NCI-H128 (cell line): ENCODE results near the gene CSTB.

ENCODE experiments used
- DNase-seq: peaks from one replicate; lab custom pipeline; 2025; ENCODE audit not compliant: unreplicated experiment; lab: John Stamatoyannopoulos, UW

Gene CSTB

DNA sequence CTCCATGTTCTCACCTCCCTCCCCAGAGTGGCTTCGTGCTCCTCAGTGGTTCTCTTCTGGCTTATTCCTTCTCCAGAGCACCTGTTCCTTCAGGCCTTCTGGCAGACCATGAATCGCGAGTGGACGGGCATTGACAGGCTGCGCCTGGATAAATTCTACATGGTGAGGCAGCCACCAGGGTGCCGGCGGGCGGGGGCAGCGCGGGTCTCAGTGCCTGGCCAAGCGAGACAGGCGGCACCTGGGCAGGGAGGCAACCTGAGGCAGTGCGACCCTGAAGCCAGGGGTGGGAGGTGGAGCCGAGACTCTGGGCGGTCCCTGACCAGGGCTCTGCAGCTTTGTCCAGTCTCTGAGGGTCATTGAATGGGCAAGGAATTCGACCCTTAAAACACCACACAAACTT is 17.1 kb upstream of the CSTB start:
- no peak for DNase-seq

DNA sequence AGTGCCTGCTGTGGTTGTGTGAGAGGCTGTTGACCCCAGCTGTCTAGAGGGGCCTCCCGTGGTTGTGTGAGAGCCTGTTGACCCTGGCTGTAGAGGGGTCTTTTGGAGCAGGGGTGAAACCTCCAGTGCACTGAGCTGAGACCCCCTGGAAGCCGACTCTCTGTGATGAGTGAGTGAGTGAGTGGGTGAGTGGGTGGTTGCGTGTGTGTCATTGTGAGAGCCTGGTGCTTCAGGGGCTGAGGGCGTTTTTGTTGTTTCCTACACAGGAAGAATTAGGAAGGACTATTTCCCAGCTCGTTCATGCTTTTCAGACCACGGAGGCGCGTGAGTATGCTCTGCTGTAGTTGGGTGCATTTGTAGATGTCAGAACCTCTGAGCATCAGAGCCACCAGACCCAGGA is 16.3 kb upstream of the CSTB start:
- no peak for DNase-seq

DNA sequence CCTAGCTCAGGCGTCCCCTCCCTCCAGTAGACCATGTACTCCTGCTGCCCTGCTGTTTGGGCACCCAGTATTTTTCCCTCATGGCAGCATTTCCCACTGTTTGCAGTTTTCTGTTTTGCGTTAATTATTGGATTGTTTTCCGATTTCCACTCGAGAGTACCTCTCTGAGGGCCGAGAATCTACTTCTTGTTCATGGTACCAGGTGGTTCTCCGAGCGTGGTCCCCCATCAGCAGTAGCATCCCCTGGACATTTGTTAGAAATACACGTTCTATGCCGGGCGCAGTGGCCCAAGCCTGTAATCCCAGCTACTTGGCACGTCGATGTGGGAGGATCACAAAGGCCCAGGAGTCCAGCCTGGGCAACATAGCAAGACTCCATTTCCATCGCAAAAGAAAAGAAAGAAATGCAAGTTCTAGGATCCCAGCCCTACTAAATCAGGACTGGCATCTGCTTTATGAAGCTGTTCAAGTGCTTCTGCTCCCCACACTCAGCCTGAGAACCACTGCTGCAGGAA is 14.0 kb upstream of the CSTB start:
- DNase-seq: no peak

DNA sequence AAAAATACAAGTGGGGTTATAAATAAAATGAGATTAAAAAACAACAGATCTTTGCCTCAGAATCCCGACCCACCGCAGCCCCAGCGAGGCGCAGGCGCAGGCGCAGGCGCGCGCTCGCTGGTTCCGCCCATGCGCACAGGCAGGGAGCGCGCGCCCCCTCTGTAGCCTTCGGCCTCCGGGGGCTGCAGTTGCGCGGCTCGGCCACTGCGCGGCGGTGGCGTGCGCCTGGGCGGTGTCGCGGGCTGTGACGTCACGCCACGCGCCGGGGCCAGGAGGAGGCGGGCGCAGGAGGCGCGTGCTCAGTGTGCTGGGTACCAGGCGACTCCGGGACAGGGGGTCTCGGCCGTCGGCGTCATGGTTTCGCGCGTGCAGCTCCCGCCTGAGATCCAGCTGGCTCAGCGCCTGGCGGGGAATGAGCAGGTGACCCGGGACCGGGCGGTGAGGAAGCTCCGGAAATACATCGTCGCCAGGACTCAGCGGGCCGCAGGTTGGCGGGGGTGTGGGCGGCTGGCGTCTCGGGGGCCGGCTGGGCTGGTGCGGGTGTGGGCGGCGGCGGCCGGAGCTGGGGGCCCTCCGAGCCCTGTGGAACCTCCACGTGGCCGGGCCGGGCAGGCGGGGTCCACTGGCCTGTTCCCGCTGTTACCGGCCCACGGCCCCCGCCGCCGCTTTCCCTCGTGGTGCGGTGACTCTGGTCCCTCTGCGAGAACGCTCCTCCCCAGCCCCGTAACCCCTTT is 13.3 kb upstream of the CSTB start, which contains the start of gene RRP1:
TSS of gene RRP1 (plus strand) at position 302 of the 734 bp plus-strand sequence. CDS start at position 355, 53 bp downstream.
- peak; percentile 79 for DNase-seq

DNA sequence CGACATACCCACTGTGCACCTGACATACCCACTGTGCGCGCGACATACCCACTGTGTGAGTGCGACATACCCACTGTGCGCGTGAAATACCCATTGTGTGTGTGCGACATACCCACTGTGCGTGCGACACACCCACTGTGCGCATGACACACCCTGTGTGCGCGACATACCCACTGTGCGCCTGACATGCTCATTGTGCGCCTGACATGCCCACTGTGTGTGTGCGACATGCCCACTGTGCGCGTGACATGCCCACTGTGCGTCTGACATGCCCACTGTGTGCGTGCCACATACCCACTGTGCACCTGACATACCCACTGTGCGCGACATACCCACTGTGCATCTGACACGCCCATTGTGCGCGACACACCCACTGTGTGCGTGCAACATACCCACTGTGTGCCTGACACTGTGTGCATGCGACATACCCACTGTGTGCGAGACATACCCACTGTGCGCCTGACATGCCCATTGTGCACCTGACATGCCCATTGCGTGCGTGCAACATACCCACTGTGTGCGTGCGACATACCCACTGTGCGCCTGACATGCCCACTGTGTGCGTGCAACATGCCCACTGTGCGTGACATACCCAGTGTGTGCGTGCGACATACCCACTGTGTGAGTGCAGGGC is 10.8 kb upstream of the CSTB start:
- DNase-seq: no peak

DNA sequence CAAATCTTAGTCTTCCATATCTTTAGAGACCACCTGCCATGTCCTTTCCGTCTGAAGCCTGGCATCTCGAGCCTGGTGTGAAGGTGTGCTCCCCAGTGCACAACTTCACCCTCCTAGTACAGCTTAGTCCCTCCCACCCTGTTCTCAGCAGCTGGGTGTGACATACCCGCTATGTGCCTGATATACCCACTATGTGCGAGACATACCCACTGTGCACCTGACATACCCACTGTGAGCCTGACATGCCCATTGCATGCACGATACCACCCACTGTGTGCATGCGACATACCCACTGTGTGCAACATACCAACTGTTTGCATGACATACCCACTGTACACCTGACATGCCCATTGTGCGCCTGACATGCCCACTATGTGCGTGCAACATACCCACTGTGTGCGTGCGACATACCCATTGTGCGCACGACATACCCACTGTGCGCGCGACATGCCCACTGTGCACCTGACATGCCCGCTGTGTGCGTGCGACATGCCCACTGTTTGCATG is 10.2 kb upstream of the CSTB start:
- DNase-seq: no peak

DNA sequence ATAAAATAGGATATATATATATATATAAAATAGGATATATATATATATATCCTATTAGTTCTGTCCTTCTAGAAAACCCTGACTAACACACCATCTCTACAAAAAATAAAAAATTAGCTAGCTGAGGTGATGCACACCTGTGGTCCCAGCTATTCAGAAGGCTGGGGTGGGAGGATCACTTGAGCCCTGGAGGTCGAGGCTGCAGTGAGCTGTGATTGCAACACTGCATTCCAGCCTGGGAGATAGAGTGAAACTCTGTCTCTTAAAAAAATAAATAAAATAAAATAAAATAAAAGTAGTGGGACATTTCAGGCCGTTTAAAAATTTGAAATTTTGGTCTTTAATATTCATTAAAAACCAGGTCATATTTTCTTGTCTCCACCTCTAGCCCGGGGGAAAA is 9.0 kb upstream of the CSTB start:
- DNase-seq: no peak

DNA sequence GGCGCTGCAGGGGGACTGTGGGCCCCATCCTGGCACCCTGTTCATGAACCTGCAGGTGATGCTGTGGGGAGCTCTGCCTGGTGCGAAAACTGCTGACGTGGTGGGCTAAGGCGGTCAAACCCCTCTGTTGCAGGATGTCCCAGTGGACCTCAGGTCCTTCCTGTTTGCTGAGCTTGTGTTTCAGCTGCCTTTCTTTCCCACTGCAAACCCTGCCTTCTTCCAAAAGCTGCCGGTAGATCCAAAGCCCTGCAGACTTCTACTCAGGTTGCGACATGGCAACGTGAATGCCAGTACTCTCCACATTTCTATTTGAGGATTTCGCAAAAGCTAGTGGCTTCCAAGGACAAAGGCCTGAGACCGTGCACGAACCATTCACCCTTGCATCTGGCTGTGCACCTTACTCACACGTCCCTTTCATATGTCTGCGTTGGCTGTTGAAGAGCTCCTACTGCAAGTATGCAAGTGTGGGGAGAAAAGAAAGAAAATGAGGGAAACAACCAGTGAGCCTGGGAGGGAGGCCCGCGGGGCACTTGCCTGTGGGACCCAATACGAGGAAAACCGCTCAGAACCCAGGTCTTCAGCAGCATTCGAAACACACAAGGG is 7.1 kb upstream of the CSTB start:
- DNase-seq: no peak

DNA sequence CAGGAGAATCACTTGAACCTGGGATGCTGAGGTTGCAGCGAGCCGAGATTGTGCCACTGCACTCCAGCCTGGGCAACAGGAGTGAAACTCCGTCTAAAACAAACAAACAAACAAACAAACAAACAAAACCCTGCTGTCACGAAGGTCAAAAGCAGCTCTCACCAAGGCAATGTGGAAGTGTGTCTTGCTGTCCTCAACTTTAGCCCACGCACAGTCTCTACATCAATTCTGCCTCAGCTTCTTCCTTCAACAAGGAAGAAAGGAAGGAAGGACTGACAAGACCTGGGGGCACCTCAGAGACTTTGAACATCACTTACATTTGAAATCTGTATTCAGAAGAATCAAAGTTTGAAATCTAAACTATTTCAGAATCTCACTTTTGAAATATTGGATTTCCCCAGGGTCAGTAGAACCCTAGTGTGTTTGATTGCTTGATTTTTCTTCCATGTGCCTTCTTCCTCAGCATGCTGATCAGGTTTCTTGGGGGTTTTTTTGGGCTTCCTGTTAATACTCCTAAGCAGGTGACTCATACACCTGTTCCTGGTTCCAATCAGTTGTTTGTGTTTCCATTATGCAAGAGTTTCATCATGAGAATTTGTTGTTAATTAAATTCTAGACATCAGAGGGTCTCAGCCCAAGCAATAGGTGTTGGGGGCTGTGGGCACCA is 6.5 kb upstream of the CSTB start:
- DNase-seq: no peak

DNA sequence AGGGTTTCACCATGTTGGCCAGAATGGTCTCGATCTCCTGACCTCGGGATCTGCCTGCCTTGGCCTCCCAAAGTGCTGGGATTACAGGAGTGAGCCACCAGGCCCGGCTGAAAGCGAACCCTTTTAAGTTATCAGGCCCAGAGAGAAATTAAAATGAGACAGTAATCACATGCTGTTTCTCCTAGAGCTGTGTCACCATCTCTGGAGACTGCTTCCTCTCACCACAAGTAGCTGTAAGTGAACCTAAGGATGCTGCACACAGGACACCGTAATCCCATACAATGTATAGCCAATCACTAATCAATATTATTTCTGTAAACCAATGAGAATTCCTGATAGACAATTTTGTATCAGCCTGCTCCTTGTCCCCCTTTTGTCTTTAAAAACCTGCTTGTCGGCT is 5.7 kb upstream of the CSTB start:
- DNase-seq: no peak

DNA sequence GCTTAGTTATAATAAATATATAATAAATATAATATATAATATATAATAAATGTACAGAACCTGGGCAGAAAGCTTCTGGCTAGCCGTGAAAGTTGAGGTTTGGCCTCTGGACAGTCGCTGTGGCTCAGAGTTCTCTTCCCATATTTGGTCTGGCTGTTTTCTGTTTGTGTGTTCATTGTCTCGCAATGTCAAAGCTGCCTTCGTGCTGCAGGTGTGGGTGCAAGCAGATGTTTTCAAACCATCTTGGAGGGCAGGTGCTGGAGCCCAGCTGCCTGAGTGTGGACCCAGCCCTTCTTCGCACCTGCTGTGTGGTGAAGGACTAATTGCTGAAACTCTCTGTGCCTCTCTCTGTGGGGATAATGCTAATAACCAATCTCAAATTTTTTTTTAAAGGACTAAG is 3.6 kb upstream of the CSTB start:
- no peak for DNase-seq

DNA sequence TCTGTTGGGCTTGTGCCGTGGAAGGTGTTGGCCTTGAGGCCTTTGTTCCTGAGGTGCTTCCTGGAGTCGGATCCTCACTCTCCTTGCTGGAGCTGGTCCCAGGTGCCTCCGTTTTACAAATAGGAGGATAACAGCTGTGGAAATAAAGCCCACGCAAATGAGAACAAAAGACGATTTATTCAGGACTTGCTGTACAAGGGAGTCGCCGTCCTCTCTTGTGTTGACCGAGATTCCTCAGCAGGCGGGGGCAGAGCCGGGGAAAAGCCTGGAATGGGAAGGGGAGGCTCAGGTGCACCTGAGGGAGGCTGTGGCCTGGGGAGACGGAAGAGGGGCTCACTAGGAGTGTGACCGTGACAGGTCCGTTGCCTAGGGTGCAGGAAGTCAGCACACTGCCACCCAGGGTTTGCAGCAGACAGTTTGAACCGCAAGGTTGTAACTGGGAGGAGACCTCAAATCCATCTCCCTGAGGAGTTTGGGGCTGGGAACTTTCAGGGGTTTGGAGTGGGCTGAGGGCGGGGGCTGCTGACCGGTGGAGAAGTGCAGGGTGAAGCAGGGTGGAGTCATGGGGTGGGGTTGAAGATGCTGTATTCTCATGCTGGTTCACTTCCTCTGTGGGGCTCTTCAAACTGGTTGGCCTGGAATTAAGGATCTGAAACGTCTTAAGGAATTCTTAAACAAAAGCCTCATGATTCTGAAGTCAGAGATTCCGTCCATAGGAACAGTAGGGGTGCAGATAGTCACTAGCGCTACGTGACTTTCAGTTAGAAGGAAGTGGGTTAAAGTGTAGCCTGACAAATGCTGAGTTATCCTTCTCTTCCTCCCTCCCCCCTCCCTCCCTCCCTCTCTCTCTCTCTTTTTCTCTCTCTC is 2.6 kb upstream of the CSTB start:
- DNase-seq: no peak

DNA sequence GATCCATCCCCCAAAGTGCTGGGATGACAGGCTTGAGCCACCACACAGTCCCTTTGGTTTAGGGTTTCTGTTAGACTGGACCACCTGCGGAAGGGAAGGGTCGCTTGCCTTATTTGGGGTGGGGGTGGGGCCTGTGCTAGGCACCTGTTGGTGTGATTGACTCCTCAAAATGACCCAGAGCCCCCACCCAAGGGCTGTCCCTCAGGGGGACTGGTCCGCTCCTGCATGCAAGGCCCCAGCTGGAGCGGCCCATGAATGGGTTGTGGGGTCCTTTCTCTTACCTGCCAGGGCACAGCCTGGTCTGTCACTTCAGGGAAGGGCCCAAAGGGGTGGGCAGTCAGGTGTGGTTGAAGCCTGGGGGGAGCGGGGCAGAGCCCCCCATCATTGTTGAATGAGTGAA is 1.8 kb upstream of the CSTB start:
- DNase-seq: no peak

DNA sequence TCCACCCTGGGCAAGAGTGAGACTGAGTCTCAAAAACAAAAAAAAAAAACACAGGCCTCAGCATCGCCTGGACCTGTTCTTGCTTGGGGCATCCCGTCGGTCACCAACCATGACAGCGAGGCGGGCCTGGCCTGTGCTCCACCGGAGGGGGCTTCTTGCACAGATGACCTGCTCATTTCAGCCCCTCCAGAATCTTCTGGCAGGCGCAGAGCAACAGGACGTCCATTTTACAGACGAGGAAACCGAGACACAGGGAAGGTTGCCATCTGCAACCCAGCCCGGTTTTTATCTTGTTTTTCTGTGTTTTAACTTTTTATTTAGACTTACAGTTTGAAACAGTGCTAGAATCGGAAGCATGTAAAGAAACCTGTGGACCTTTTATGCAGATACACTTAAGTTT is 918 bp downstream of the CSTB start:
- DNase-seq: no peak

DNA sequence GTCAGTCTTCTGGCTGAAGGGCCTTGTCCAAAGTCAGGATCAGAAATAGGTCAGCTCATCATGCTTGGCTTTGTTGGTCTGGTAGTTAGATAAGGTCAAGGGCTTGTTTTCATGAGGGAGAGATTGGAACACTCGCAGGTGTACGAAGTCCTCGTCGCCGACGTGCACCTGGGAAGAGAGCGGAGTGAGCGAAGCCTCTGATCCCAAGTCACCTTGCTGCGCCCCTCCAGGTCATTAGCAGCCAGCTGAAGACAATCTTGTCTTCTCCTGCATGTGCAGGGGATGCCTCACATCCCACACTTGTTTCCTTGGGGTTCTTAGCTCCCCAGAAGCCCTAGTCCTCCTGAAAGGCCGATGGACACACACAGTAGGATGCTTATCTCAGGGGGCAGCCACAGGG is 1.9 kb downstream of the CSTB start:
- DNase-seq: no peak

DNA sequence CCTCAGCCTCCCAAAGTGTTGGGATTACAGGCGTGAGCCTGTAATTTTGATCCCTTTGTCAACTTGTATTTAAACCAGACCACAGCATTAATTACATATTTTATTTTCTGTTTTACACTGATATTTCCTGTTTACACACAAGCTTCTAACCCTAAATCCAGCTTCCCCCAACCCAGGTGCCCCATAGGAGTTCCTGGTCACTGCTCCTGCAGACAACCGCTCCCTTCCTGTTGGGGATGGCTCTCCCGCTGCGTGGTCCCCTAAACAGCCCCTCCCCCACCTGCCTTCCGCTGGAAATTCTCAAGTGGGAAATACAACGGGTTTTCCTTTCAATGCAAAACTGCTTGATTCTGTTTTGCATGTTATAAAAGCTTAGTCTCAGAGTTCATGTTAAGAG is 3.7 kb downstream of the CSTB start:
- no peak for DNase-seq

DNA sequence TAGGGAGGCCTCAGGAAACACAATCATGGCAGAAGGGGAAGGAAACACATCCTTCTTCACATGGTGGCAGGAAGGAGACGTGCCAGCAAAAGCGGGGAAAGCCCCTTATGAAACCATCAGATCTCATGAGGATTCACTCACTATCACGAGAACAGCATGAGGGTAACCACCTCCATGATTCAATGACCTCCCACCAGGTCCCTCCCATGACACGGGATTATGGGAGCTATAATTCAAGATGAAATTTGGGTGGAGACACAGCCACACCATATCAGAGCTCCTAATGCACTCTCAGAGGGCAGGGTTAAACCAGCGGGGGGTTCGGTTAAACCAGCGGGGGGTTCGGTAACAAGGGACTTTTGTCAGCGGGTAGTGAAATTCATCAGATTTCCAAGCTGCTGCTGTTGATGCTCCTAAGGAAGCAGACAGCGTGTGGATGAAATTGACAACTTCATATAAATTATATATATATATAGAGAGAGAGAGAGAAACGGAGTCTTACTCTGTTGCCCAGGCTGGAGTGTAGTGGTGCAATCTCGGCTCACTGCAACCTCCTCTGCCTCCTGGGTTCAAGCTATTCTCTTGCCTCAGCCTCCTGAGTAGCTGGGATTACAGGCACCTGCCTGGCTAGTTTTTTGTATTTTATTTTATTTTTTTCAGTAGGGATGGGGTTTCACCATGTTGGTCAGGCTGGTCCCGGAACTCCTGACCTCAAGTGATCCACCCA is 4.2 kb downstream of the CSTB start:
- DNase-seq: no peak

DNA sequence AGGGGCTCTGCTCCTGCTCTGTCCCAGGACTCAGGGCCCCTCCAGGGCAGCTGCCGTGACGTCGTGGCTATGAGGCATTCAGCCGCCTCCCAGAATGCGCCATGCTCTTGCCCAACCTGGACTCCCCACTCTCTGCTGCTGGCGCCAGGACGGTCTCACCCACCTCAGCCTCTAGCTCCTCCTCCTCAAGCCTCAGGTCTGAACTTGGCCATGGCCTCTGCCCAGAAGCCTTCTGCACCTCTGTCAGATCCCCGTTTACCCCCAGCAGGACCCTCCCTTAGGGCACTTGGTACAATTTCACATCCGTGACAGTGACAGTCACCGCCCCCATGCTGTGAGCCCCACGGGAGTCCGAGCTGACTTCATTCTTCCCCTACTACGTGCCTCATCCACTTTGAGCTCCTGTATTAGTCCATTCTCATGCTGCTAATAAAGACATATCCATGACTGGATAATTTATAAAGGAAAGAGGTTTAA is 4.9 kb downstream of the CSTB start:
- no peak for DNase-seq

DNA sequence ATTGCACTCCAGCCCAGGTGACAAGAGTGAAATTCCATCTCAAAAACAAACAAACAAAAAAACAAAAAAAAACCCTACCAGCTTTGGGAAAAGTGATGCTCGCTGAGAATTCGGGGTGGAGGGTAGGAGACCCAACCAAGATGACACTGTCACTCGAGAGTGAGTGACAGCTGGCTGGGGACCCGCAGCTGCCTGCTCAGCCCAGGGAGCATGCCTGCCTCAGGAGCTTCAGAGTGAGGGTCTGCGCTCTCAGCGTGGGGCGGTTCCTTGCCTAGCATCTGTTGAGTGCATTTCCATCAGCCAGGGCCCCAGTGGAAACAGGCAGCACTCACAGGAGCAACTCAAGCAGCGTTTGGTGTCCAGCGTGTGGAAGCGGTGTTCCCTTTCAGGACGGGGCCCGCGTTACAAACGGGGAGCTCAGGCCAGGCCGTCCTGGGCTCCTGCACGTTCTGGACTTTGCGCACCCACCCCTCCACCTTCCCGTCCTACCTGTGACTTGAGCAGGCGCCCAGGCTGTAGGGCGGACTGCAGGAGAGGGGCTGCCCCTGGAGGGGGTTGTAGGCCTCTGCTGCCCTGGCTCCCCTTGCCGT is 5.9 kb downstream of the CSTB start:
- no peak for DNase-seq
